NCI-H128 (cell line): Measurements from ENCODE around the gene MMADHC.

Experiments used
- DNase-seq: peaks from one replicate; lab custom pipeline; 2025; ENCODE audit not compliant: unreplicated experiment; lab: John Stamatoyannopoulos, UW

MMADHC gene

GRCh38 chr2:149559341-149560068, 28.1 kb downstream of the MMADHC start:
- no peak for DNase-seq

- DNase-seq, result no peak
Observed at GRCh38 chr2:149556452-149556851, 31.1 kb downstream of the MMADHC start.

- no peak for DNase-seq
Observed at GRCh38 chr2:149552830-149553229, 34.7 kb downstream of the MMADHC start.

GRCh38 chr2:149552226-149552625, 35.3 kb downstream of the MMADHC start:
- no peak for DNase-seq

GRCh38 chr2:149544692-149545091, 42.9 kb downstream of the MMADHC start:
- no peak for DNase-seq

- no peak for DNase-seq
Observed at GRCh38 chr2:149543845-149544244, 43.7 kb downstream of the MMADHC start.

- no peak for DNase-seq
Observed at GRCh38 chr2:149540138-149540537, 47.4 kb downstream of the MMADHC start.

GRCh38 chr2:149538138-149538833, 49.3 kb downstream of the MMADHC start:
- no peak for DNase-seq

- no peak for DNase-seq
Observed at GRCh38 chr2:149537092-149537726, 50.4 kb downstream of the MMADHC start.

- DNase-seq, result no peak
Observed at GRCh38 chr2:149536649-149537048, 50.9 kb downstream of the MMADHC start.

GRCh38 chr2:149534674-149535073, 52.9 kb downstream of the MMADHC start:
- DNase-seq, result no peak

- no peak for DNase-seq
Observed at GRCh38 chr2:149528983-149529382, 58.6 kb downstream of the MMADHC start.

- DNase-seq, result no peak
Observed at GRCh38 chr2:149527998-149528755, 59.4 kb downstream of the MMADHC start.

GRCh38 chr2:149526689-149527088, 60.9 kb downstream of the MMADHC start:
- DNase-seq, result no peak

- DNase-seq, result no peak
Observed at GRCh38 chr2:149525323-149525722, 62.3 kb downstream of the MMADHC start.
